A673 (cell line): ENCODE measurements around the gene WSCD2. TPM values are rescaled to one million over a fixed set of nuclear protein-coding genes. Genes with fewer than 3 reads are reported as not detected.

Experiments used
- BruUV-seq: library from RNA; stranded (reverse); fragments of 400-500 nt; replicated peaks from 2 replicates; lab custom pipeline; 2021; lab: Mats Ljungman, UMichigan
- CTCF ChIA-PET: fragments of 300-600 bp; sonication (Branson Sonifier 250); formaldehyde crosslinking; loops from one replicate; lab custom pipeline; 2022; ENCODE audit warnings: antibody characterized with exemption; lab: Charles Lee
- POLR2A ChIA-PET: fragments of 300-600 bp; sonication (Branson Sonifier 250); formaldehyde crosslinking; loops from one replicate; lab custom pipeline; 2022; ENCODE audit warnings: antibody characterized with exemption; ENCODE audit not compliant: low non-redundant PET; lab: Charles Lee
- DNase-seq: peaks from one replicate; pipeline ENCODE4 v3.0.0-alpha.2; 2015; ENCODE audit warnings: low spot score
- H3K27ac ChIP-seq: fragments of 200-600 bp; sonication (generic); 2 replicates; pipeline ENCODE4 v1.5.1; 2016; ENCODE audit warnings: mixed run types, low read depth, mild to moderate bottlenecking, mixed read lengths, antibody characterized with exemption, low read length; ENCODE audit not compliant: poor library complexity, severe bottlenecking
- H3K27me3 ChIP-seq: fragments of 200-600 bp; sonication (generic); replicated peaks from 2 replicates; pipeline ENCODE4 v1.6.1; 2017; ENCODE audit warnings: mixed run types, low read depth, mild to moderate bottlenecking, mixed read lengths, antibody characterized with exemption, low read length; ENCODE audit not compliant: insufficient read depth, poor library complexity
- H3K36me3 ChIP-seq: fragments of 200-600 bp; sonication (generic); 2 replicates; pipeline ENCODE4 v1.6.1; 2016; ENCODE audit warnings: mixed run types, mild to moderate bottlenecking, mixed read lengths, antibody characterized with exemption, low read length; ENCODE audit not compliant: insufficient read depth, poor library complexity, severe bottlenecking
- H3K4me1 ChIP-seq: fragments of 200-600 bp; sonication (generic); 2 replicates; pipeline ENCODE4 v1.6.1; 2017; ENCODE audit warnings: mixed run types, mild to moderate bottlenecking, mixed read lengths, antibody characterized with exemption, low read length; ENCODE audit not compliant: insufficient read depth, poor library complexity, severe bottlenecking
- H3K4me3 ChIP-seq: fragments of 200-600 bp; sonication (generic); 2 replicates; pipeline ENCODE4 v1.5.1; 2016; ENCODE audit warnings: low read depth, mixed run types, mild to moderate bottlenecking, mixed read lengths, low read length; ENCODE audit not compliant: poor library complexity, severe bottlenecking
- H3K9me3 ChIP-seq: fragments of 200-600 bp; sonication (generic); 2 replicates; pipeline ENCODE4 v1.6.1; 2016; ENCODE audit warnings: mixed run types, low read depth, mild to moderate bottlenecking, mixed read lengths, antibody characterized with exemption, low read length; ENCODE audit not compliant: poor library complexity, severe bottlenecking
- CTCF ChIP-seq: fragments of 300-800, 200-600 bp; sonication (generic); conservative IDR thresholded peaks from 2 replicates; pipeline ENCODE4 v1.5.1; 2017; ENCODE audit warnings: low read depth, mild to moderate bottlenecking, antibody characterized with exemption, low read length, moderate library complexity, mixed read lengths
- EZH2 ChIP-seq: fragments of 200-600 bp; sonication (generic); IDR thresholded peaks from 2 replicates; pipeline ENCODE4 v1.6.1; 2017; ENCODE audit warnings: borderline replicate concordance, low read depth, mild to moderate bottlenecking, mixed read lengths, antibody characterized with exemption, low read length; ENCODE audit not compliant: poor library complexity, severe bottlenecking
- intact Hi-C: fragments of 100-400 bp; cut with micrococcal nuclease; formaldehyde crosslinking; loops from one replicate; pipeline ENCODE4 v1.10.0; 2022; ENCODE audit not compliant: unreplicated experiment
- total RNA-seq: library from RNA; stranded (reverse); gene quantifications from 2 replicates; pipeline ENCODE4 v1.2.3, GENCODE V29; 2021

The WSCD2 gene
- total RNA-seq, 1 experiment from 2014 or later: not detected

GRCh38 chr12:108282676-108283075 lies 153.6 kb downstream of the WSCD2 start:
- H3K9me3 ChIP-seq: no peaks in the 10 kb centered on the region
- no peaks in the 10 kb centered on the region for H3K36me3 ChIP-seq
- no peak for TF ChIP-seq CTCF
- no peak for DNase-seq
- no peak overlapping the region for H3K4me3 ChIP-seq
- H3K27ac ChIP-seq: no peak overlapping the region
- no peaks in the 10 kb centered on the region for H3K4me1 ChIP-seq
- no TSS peak for BruUV-seq
- CTCF ChIA-PET: no interaction called here
- H3K27me3 ChIP-seq: peaks cover 25% of the 10 kb centered on the region
- intact Hi-C loops: no loop called here
- POLR2A ChIA-PET: no interaction called here

GRCh38 chr12:108284163-108284562 lies 155.1 kb downstream of the WSCD2 start:
- intact Hi-C loops: no loop called here
- H3K27ac ChIP-seq: no peak overlapping the region
- TF ChIP-seq CTCF (no peak), EZH2 (no peak)
- BruUV-seq: no TSS peak
- no peaks in the 10 kb centered on the region for H3K4me1 ChIP-seq
- POLR2A ChIA-PET: no interaction called here
- no peaks in the 10 kb centered on the region for H3K36me3 ChIP-seq
- no peak for DNase-seq
- peaks cover 20% of the 10 kb centered on the region for H3K27me3 ChIP-seq
- H3K4me3 ChIP-seq: no peak overlapping the region
- no peaks in the 10 kb centered on the region for H3K9me3 ChIP-seq
- CTCF ChIA-PET: no interaction called here

GRCh38 chr12:108285016-108285415 lies 155.9 kb downstream of the WSCD2 start:
- no peak for DNase-seq
- ChIA-PET CTCF (no interaction called here), POLR2A (no interaction called here)
- Histone ChIP-seq H3K4me1 (no peaks in the 10 kb centered on the region), H3K27me3 (peaks cover 22% of the 10 kb centered on the region), H3K27ac (no peak overlapping the region), H3K4me3 (no peak overlapping the region), H3K36me3 (no peaks in the 10 kb centered on the region), H3K9me3 (no peaks in the 10 kb centered on the region)
- TF ChIP-seq EZH2 (no peak), CTCF (no peak)
- intact Hi-C loops: no loop called here
- no TSS peak for BruUV-seq
